Osteocyte (in vitro differentiated cells): Measurements from ENCODE around the gene RAB21. TPM values are rescaled to one million over a fixed set of nuclear protein-coding genes. Genes with fewer than 3 reads are reported as not detected.
"Not testable (repeated sequence)": the region's sequence is repeated elsewhere in the genome, so short reads cannot be mapped to it uniquely, and the experiment has no call there.

Experiments used
- DNase-seq: peaks from one replicate; pipeline ENCODE4 v3.0.0; 2021; ENCODE audit warnings: mixed read lengths; ENCODE audit not compliant: unreplicated experiment; ENCODE audit errors: extremely low spot score
- H3K27ac Mint-ChIP-seq: one replicate; pipeline ENCODE4 v1.8.0; 2021; ENCODE audit warnings: mild to moderate bottlenecking, mixed read lengths; ENCODE audit not compliant: unreplicated experiment
- H3K27me3 Mint-ChIP-seq: one replicate; pipeline ENCODE4 v1.8.0; 2021; ENCODE audit warnings: mixed read lengths; ENCODE audit not compliant: unreplicated experiment
- H3K36me3 Mint-ChIP-seq: one replicate; pipeline ENCODE4 v1.8.0; 2021; ENCODE audit warnings: mixed read lengths; ENCODE audit not compliant: unreplicated experiment
- H3K4me1 Mint-ChIP-seq: one replicate; pipeline ENCODE4 v1.8.0; 2021; ENCODE audit warnings: mixed read lengths; ENCODE audit not compliant: unreplicated experiment
- H3K4me3 Mint-ChIP-seq: one replicate; pipeline ENCODE4 v1.8.0; 2021; ENCODE audit warnings: mild to moderate bottlenecking, moderate library complexity, mixed read lengths; ENCODE audit not compliant: unreplicated experiment
- H3K9me3 Mint-ChIP-seq: one replicate; pipeline ENCODE4 v1.8.0; 2021; ENCODE audit warnings: mixed read lengths; ENCODE audit not compliant: unreplicated experiment
- total RNA-seq: library from RNA; stranded (reverse); gene quantifications from 2 replicates; pipeline ENCODE4 v1.2.1, GENCODE V29; 2021
- TF ChIP-seq, protein P1 (sequence below): fragments of 200-600 bp; sonication (generic); IDR thresholded peaks from 2 replicates; pipeline ENCODE4 v1.5.0; 2021; ENCODE audit warnings: antibody characterized with exemption, mild to moderate bottlenecking, moderate library complexity

The RAB21 gene
- total RNA-seq, 1 donor from 2014 or later, result 70.6 TPM

GRCh38 chr12:71797531-71797930 is 42.9 kb downstream of the RAB21 start:
- H3K36me3 Mint-ChIP-seq, result no peaks in the 10 kb centered on the region
- H3K4me1 Mint-ChIP-seq, result no peaks in the 10 kb centered on the region
- H3K4me3 Mint-ChIP-seq, result no peak overlapping the region
- H3K9me3 Mint-ChIP-seq, result peaks cover 5% of the 10 kb centered on the region
- no peak for DNase-seq
- TF ChIP-seq, protein P1, sequence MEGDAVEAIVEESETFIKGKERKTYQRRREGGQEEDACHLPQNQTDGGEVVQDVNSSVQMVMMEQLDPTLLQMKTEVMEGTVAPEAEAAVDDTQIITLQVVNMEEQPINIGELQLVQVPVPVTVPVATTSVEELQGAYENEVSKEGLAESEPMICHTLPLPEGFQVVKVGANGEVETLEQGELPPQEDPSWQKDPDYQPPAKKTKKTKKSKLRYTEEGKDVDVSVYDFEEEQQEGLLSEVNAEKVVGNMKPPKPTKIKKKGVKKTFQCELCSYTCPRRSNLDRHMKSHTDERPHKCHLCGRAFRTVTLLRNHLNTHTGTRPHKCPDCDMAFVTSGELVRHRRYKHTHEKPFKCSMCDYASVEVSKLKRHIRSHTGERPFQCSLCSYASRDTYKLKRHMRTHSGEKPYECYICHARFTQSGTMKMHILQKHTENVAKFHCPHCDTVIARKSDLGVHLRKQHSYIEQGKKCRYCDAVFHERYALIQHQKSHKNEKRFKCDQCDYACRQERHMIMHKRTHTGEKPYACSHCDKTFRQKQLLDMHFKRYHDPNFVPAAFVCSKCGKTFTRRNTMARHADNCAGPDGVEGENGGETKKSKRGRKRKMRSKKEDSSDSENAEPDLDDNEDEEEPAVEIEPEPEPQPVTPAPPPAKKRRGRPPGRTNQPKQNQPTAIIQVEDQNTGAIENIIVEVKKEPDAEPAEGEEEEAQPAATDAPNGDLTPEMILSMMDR, result no peak
- no peak overlapping the region for H3K27ac Mint-ChIP-seq
- no peaks in the 10 kb centered on the region for H3K27me3 Mint-ChIP-seq

GRCh38 chr12:71799106-71799505 is 44.4 kb downstream of the RAB21 start:
- H3K27me3 Mint-ChIP-seq, result peaks cover 12% of the 10 kb centered on the region
- no peak overlapping the region for H3K27ac Mint-ChIP-seq
- H3K9me3 Mint-ChIP-seq, result peaks cover 5% of the 10 kb centered on the region
- no peak overlapping the region for H3K4me3 Mint-ChIP-seq
- TF ChIP-seq, protein P1, result no peak
- no peaks in the 10 kb centered on the region for H3K4me1 Mint-ChIP-seq
- no peaks in the 10 kb centered on the region for H3K36me3 Mint-ChIP-seq
- no peak for DNase-seq

- Mint-ChIP-seq H3K4me1 (no peaks in the 10 kb centered on the region), H3K4me3 (no peak overlapping the region), H3K9me3 (peaks cover 5% of the 10 kb centered on the region), H3K27ac (no peak overlapping the region), H3K36me3 (no peaks in the 10 kb centered on the region), H3K27me3 (peaks cover 18% of the 10 kb centered on the region)
- TF ChIP-seq, protein P1, result no peak
- DNase-seq, result no peak
These were observed 45.5 kb downstream of the RAB21 start for GRCh38 chr12:71800177-71800576.

GRCh38 chr12:71804505-71804904 is 49.8 kb downstream of the RAB21 start:
- no peak for DNase-seq
- Mint-ChIP-seq H3K4me3 (no peak overlapping the region), H3K27me3 (peaks cover 53% of the 10 kb centered on the region), H3K27ac (no peak overlapping the region), H3K9me3 (peaks cover 5% of the 10 kb centered on the region), H3K4me1 (no peaks in the 10 kb centered on the region), H3K36me3 (no peaks in the 10 kb centered on the region)
- TF ChIP-seq, protein P1, result no peak

DNA sequence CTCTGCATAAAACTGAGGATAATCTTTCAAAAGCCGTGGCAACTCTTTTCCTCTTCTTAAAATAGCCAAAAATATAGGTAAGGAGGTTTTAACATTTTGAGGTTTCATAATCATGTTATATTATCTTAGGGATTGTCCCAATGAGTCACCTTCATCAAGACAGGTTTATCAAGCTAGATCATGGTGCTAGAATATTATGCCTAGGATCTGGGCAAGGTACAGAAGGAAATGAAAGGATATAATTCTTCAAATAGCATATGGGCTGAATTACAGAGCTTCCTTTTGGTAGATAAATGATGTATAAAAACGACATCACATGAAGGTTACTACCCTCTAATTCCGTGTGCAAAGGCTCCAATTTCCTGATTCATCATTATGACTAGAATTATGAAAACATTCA is 56.3 kb downstream of the RAB21 start:
- DNase-seq, result no peak
- Mint-ChIP-seq H3K9me3 (no peaks in the 10 kb centered on the region), H3K4me1 (no peaks in the 10 kb centered on the region), H3K4me3 (no peak overlapping the region), H3K27me3 (peaks cover 59% of the 10 kb centered on the region), H3K27ac (no peak overlapping the region), H3K36me3 (no peaks in the 10 kb centered on the region)
- TF ChIP-seq, protein P1, result no peak

- not testable (repeated sequence) for H3K27ac Mint-ChIP-seq, DNase-seq, H3K4me1 Mint-ChIP-seq, H3K4me3 Mint-ChIP-seq, H3K36me3 Mint-ChIP-seq, H3K9me3 Mint-ChIP-seq
- H3K27me3 Mint-ChIP-seq, result peaks cover 39% of the 10 kb centered on the region
These were observed 60.6 kb downstream of the RAB21 start for GRCh38 chr12:71815242-71815641.

GRCh38 chr12:71822088-71822487 is 67.4 kb downstream of the RAB21 start:
- not testable (repeated sequence) for H3K36me3 Mint-ChIP-seq, H3K4me1 Mint-ChIP-seq, H3K27ac Mint-ChIP-seq, H3K4me3 Mint-ChIP-seq, H3K9me3 Mint-ChIP-seq, DNase-seq
- peaks cover 15% of the 10 kb centered on the region for H3K27me3 Mint-ChIP-seq
